ENCODE measurements around the gene AKAP6.

AKAP6 gene

GRCh38 chr14:32494609-32495434 lies 165.7 kb downstream of the AKAP6 start:
- no peaks in the 10 kb centered on the region for H3K9me3 ChIP-seq (ENCODE audit: control insufficient read depth in 1 of 2, low read length in 2 of 2)
- H3K4me3 ChIP-seq (ENCODE audit: low read depth in 1 of 2, low read length in 2 of 2): peak overlapping the region; percentile 16 to 48
- H3K27ac ChIP-seq (ENCODE audit: low read length): peak overlapping the region; percentile 67
- no peaks in the 10 kb centered on the region for H3K27me3 ChIP-seq (ENCODE audit: low read depth, low read length)
- H3K36me3 ChIP-seq (ENCODE audit: control insufficient read depth in 1 of 2, insufficient read depth in 2 of 2, low read length in 2 of 2): no peaks in the 10 kb centered on the region
- H3K4me1 ChIP-seq (ENCODE audit: control insufficient read depth in 1 of 2, insufficient read depth in 2 of 2, low read length in 2 of 2): peaks cover 0 to 4% of the 10 kb centered on the region in 2 donors

DNA sequence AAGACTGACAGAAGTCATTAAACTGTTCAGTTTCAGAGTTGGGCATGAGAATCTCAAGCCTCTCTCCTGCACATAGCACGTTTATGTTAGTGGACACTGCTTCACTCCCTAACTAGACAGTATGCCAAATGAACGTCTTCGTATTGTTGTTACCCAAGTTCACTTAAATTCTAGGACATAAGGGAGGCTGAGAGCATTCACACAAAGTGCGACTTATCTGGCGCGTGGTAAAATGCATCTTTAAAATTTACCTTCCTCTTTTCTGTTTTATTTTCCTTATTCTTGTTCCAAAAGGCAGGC lies 166.3 kb downstream of the AKAP6 start:
- Histone ChIP-seq H3K27me3 (ENCODE audit: low read depth, low read length) (no peaks in the 10 kb centered on the region), H3K4me1 (ENCODE audit: control insufficient read depth in 1 of 2, insufficient read depth in 2 of 2, low read length in 2 of 2) (peaks cover 0 to 4% of the 10 kb centered on the region in 2 donors), H3K27ac (ENCODE audit: low read length) (peak overlapping the region; percentile 67), H3K36me3 (ENCODE audit: control insufficient read depth in 1 of 2, insufficient read depth in 2 of 2, low read length in 2 of 2) (no peaks in the 10 kb centered on the region), H3K9me3 (ENCODE audit: control insufficient read depth in 1 of 2, low read length in 2 of 2) (no peaks in the 10 kb centered on the region), H3K4me3 (ENCODE audit: low read depth in 1 of 2, low read length in 2 of 2) (peak overlapping the region; percentile 16 to 48)

DNA sequence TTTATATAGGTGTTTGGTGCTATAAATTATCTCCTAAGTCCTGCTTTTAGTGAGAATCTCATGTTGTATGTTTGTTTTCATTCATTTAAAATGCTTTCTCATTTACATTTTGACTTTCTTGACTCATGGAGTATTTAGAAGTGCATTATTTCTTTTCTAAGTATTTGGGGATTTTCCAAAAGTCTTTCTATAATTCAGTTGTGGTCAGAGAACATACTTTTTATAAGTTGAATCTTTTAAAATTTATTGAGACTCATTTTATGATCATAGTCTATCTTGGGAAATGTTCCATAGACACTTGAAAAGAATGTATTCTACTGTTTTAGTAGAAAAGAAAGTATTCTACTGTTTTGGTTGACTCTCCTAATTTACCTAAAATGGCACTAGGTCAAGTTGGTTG lies 168.2 kb downstream of the AKAP6 start:
- H3K9me3 ChIP-seq (ENCODE audit: control insufficient read depth in 1 of 2, low read length in 2 of 2): no peaks in the 10 kb centered on the region
- peak overlapping the region in 1 of 2 donors; percentile 48 for H3K4me3 ChIP-seq (ENCODE audit: low read depth in 1 of 2, low read length in 2 of 2)
- peak overlapping the region; percentile 3 for H3K27ac ChIP-seq (ENCODE audit: low read length)
- H3K27me3 ChIP-seq (ENCODE audit: low read depth, low read length): no peaks in the 10 kb centered on the region
- H3K36me3 ChIP-seq (ENCODE audit: control insufficient read depth in 1 of 2, insufficient read depth in 2 of 2, low read length in 2 of 2): no peaks in the 10 kb centered on the region
- peaks cover 0 to 4% of the 10 kb centered on the region in 2 donors for H3K4me1 ChIP-seq (ENCODE audit: control insufficient read depth in 1 of 2, insufficient read depth in 2 of 2, low read length in 2 of 2)

DNA sequence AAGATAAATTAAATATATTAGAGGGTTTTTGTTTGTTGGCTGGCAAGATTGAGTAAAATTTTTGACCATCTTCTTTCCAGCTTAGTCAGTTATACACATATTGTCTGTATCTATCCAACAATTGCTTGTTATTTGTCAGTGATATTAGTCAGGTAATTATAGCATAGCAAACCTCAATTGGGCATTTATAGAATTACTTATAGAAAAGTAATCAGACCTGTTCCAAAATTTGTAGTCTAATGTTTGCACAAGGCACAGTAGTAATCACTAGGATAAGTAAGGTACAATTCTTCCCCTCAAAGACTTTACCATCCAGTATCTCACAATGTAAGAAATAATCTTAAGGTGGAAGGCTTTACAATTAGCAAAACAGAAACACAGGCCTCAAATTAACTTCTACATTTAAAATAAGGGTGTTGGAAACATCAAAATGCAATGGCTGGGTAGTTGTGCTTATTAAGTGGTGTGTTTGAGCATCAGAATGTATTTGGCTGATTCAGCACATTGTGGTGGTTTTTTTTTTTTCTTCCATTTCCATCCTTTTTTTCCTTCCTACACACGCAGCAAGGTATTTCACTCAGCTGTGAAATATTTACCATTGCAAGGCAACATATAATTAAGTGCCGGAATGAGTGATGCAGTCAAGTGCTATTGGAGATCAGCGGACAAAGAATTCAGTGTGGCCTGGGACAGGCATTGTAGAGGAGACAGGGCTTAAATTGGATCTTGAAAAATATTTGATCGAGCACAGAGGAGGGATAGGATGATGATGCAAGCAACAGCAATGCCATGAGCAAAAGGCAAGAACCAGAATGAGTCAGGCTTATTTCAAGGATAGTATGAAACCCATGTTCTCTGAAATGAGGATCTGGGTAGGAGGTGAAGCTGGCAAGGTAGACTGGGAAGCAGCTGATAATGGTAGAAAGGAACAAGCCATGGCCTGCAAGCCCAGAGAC lies 178.2 kb downstream of the AKAP6 start:
- Histone ChIP-seq H3K27me3 (ENCODE audit: low read depth, low read length) (no peaks in the 10 kb centered on the region), H3K9me3 (ENCODE audit: control insufficient read depth in 1 of 2, low read length in 2 of 2) (no peaks in the 10 kb centered on the region), H3K4me3 (ENCODE audit: low read depth in 1 of 2, low read length in 2 of 2) (no peak overlapping the region), H3K36me3 (ENCODE audit: control insufficient read depth in 1 of 2, insufficient read depth in 2 of 2, low read length in 2 of 2) (no peaks in the 10 kb centered on the region), H3K4me1 (ENCODE audit: control insufficient read depth in 1 of 2, insufficient read depth in 2 of 2, low read length in 2 of 2) (peaks cover 0 to 2% of the 10 kb centered on the region in 2 donors), H3K27ac (ENCODE audit: low read length) (peak overlapping the region; percentile 73)

DNA sequence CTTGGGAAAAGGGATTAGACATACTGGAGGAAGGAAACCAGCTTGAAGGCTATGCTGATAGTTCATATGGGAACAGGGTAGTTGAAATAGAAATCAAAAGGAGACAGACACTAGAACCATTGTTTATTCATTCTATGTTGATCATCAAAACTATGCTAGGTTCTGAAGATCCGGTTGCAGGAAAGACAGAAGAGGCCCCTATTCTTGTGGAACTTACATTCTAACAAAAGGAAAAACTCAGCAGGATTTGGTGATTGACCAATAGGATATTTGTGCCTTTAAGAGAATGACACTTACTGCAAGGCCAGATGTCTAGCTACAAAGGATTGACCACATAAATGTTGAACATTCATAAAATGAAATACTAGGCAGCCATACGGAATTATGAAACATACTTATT lies 179.2 kb downstream of the AKAP6 start:
- H3K4me1 ChIP-seq (ENCODE audit: control insufficient read depth in 1 of 2, insufficient read depth in 2 of 2, low read length in 2 of 2): peaks cover 5 to 9% of the 10 kb centered on the region in 2 donors
- H3K27ac ChIP-seq (ENCODE audit: low read length): peak overlapping the region; percentile 73

DNA sequence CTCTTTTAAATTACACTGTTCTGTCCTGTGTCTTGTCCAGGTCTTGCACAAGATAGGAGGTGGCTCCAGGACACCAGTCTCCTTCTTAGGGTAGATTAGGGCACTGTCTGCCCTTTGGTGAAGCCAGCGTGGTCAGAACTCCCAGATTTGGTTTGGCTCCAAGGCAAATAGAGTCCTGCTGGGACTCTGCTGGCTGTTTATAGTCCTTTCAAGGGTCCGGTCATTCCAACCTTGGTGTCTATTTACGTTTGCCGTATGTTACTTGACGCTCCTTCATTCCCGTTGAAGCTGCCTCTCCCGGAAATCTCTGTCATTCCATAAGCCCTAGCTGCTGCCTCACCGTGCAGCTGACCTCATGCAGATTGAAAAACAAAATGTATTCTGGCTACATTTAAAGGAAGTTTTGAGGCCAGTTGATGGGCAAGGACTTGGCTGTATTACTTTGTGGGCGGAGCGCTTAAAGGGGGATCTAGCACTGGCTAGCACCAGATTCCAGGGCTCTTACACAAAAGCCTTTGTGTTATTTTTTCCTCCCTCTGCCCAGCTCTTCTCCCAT lies 180.6 kb downstream of the AKAP6 start:
- no peaks in the 10 kb centered on the region for H3K36me3 ChIP-seq (ENCODE audit: control insufficient read depth in 1 of 2, insufficient read depth in 2 of 2, low read length in 2 of 2)
- H3K27ac ChIP-seq (ENCODE audit: low read length): peak overlapping the region; percentile 80
- H3K27me3 ChIP-seq (ENCODE audit: low read depth, low read length): no peaks in the 10 kb centered on the region
- H3K4me1 ChIP-seq (ENCODE audit: control insufficient read depth in 1 of 2, insufficient read depth in 2 of 2, low read length in 2 of 2): peaks cover 7 to 17% of the 10 kb centered on the region in 2 donors
- H3K9me3 ChIP-seq (ENCODE audit: control insufficient read depth in 1 of 2, low read length in 2 of 2): no peaks in the 10 kb centered on the region
- no peak overlapping the region for H3K4me3 ChIP-seq (ENCODE audit: low read depth in 1 of 2, low read length in 2 of 2)

More for the DNA sequence above, 179.2 kb downstream of the AKAP6 start:
- H3K27me3 ChIP-seq (ENCODE audit: low read depth, low read length): no peaks in the 10 kb centered on the region
- no peaks in the 10 kb centered on the region for H3K9me3 ChIP-seq (ENCODE audit: control insufficient read depth in 1 of 2, low read length in 2 of 2)
- no peaks in the 10 kb centered on the region for H3K36me3 ChIP-seq (ENCODE audit: control insufficient read depth in 1 of 2, insufficient read depth in 2 of 2, low read length in 2 of 2)
- no peak overlapping the region for H3K4me3 ChIP-seq (ENCODE audit: low read depth in 1 of 2, low read length in 2 of 2)

- H3K27ac ChIP-seq (ENCODE audit: low read length): peak overlapping the region; percentile 83
- no peaks in the 10 kb centered on the region for H3K36me3 ChIP-seq (ENCODE audit: control insufficient read depth in 1 of 2, insufficient read depth in 2 of 2, low read length in 2 of 2)
- no peaks in the 10 kb centered on the region for H3K9me3 ChIP-seq (ENCODE audit: control insufficient read depth in 1 of 2, low read length in 2 of 2)
- peaks cover 7 to 17% of the 10 kb centered on the region in 2 donors for H3K4me1 ChIP-seq (ENCODE audit: control insufficient read depth in 1 of 2, insufficient read depth in 2 of 2, low read length in 2 of 2)
- no peaks in the 10 kb centered on the region for H3K27me3 ChIP-seq (ENCODE audit: low read depth, low read length)
- H3K4me3 ChIP-seq (ENCODE audit: low read depth in 1 of 2, low read length in 2 of 2): peak overlapping the region in 1 of 2 donors; percentile 15
Observed at GRCh38 chr14:32510815-32511214, 181.7 kb downstream of the AKAP6 start.

DNA sequence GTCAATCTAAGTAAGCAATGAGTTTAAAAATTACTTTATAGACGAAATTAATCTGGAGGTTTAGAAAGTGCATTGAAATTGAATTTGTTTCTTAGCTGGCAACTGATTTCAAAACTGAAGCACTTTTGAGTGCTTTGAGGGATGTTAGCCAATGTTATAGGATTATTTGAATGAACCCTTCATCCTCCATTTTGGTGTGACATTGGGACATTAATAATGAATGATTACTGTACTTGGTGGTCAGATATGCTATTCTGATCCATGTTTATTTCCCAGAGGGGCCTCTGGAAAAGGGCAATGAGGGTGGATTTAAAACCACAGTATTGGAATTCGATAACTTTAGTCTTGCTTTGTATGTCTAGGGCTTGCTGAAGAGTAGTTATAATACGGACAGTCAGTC lies 183.2 kb downstream of the AKAP6 start:
- Histone ChIP-seq H3K4me3 (ENCODE audit: low read depth in 1 of 2, low read length in 2 of 2) (no peak overlapping the region), H3K36me3 (ENCODE audit: control insufficient read depth in 1 of 2, insufficient read depth in 2 of 2, low read length in 2 of 2) (no peaks in the 10 kb centered on the region), H3K27ac (ENCODE audit: low read length) (no peak overlapping the region), H3K4me1 (ENCODE audit: control insufficient read depth in 1 of 2, insufficient read depth in 2 of 2, low read length in 2 of 2) (peaks cover 7 to 17% of the 10 kb centered on the region in 2 donors), H3K9me3 (ENCODE audit: control insufficient read depth in 1 of 2, low read length in 2 of 2) (no peaks in the 10 kb centered on the region), H3K27me3 (ENCODE audit: low read depth, low read length) (no peaks in the 10 kb centered on the region)

- Histone ChIP-seq H3K4me1 (ENCODE audit: control insufficient read depth in 1 of 2, insufficient read depth in 2 of 2, low read length in 2 of 2) (peaks cover 7 to 17% of the 10 kb centered on the region in 2 donors), H3K4me3 (ENCODE audit: low read depth in 1 of 2, low read length in 2 of 2) (no peak overlapping the region), H3K9me3 (ENCODE audit: control insufficient read depth in 1 of 2, low read length in 2 of 2) (no peaks in the 10 kb centered on the region), H3K36me3 (ENCODE audit: control insufficient read depth in 1 of 2, insufficient read depth in 2 of 2, low read length in 2 of 2) (no peaks in the 10 kb centered on the region), H3K27ac (ENCODE audit: low read length) (peak overlapping the region; percentile 3), H3K27me3 (ENCODE audit: low read depth, low read length) (no peaks in the 10 kb centered on the region)
Observed at GRCh38 chr14:32512813-32513212, 183.7 kb downstream of the AKAP6 start.

- peaks cover 7 to 17% of the 10 kb centered on the region in 2 donors for H3K4me1 ChIP-seq (ENCODE audit: control insufficient read depth in 1 of 2, insufficient read depth in 2 of 2, low read length in 2 of 2)
- H3K4me3 ChIP-seq (ENCODE audit: low read depth in 1 of 2, low read length in 2 of 2): no peak overlapping the region
- H3K9me3 ChIP-seq (ENCODE audit: control insufficient read depth in 1 of 2, low read length in 2 of 2): no peaks in the 10 kb centered on the region
- H3K36me3 ChIP-seq (ENCODE audit: control insufficient read depth in 1 of 2, insufficient read depth in 2 of 2, low read length in 2 of 2): no peaks in the 10 kb centered on the region
- no peak overlapping the region for H3K27ac ChIP-seq (ENCODE audit: low read length)
- H3K27me3 ChIP-seq (ENCODE audit: low read depth, low read length): no peaks in the 10 kb centered on the region
Observed at GRCh38 chr14:32513571-32514009, 184.5 kb downstream of the AKAP6 start.

DNA sequence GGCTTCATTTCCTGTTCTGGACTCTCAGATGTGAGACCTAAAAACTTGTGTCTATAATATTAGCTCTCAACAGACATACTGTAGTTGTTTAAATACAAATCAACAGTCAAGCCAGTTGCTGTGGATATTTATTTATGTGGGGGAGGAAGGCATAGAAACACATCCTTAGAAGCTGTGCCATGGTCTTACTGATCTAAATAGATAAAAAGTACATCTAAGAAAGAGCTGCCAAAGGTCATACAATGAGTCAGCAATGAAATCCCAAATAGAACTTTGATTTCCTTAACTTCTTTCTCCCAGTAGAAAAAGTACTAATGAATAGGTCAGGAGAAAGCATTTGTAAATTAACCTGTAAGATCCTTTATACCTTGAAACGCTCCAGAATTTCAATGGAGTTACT lies 185.1 kb downstream of the AKAP6 start:
- Histone ChIP-seq H3K27ac (ENCODE audit: low read length) (no peak overlapping the region), H3K4me1 (ENCODE audit: control insufficient read depth in 1 of 2, insufficient read depth in 2 of 2, low read length in 2 of 2) (peaks cover 7 to 17% of the 10 kb centered on the region in 2 donors), H3K9me3 (ENCODE audit: control insufficient read depth in 1 of 2, low read length in 2 of 2) (no peaks in the 10 kb centered on the region), H3K36me3 (ENCODE audit: control insufficient read depth in 1 of 2, insufficient read depth in 2 of 2, low read length in 2 of 2) (no peaks in the 10 kb centered on the region), H3K27me3 (ENCODE audit: low read depth, low read length) (no peaks in the 10 kb centered on the region), H3K4me3 (ENCODE audit: low read depth in 1 of 2, low read length in 2 of 2) (no peak overlapping the region)
